IMR-90 (cell line): ENCODE results near the gene MON2. TPM values are rescaled to one million over a fixed set of nuclear protein-coding genes. Genes with fewer than 3 reads are reported as not detected.

Experiments
- ATAC-seq: fragments of 200-7000 bp; cut with Tn5 transposase; 2 replicates; pipeline ENCODE4 v1.9.1; 2020; ENCODE audit warnings: low read depth, mild to moderate bottlenecking, moderate library complexity
- BruUV-seq: library from RNA; stranded (reverse); fragments of 400-500 nt; replicated peaks from 2 replicates; lab custom pipeline; 2021; lab: Mats Ljungman, UMichigan
- CTCF ChIA-PET: fragments of 300-600 bp; formaldehyde crosslinking; extraction: SDS; loops from one replicate; lab custom pipeline; 2021; ENCODE audit warnings: antibody characterized with exemption; lab: Yijun Ruan, JAX
- POLR2A ChIA-PET: fragments of 300-600 bp; sonication (Branson Sonifier 250); formaldehyde crosslinking; loops from one replicate; lab custom pipeline; 2022; ENCODE audit warnings: antibody characterized with exemption; ENCODE audit not compliant: unreplicated experiment; lab: Charles Lee
- DNase-seq: peaks from one replicate; pipeline ENCODE4 v3.0.0; 2013
- H2AFZ ChIP-seq: replicated peaks from 2 replicates; pipeline ENCODE3; 2013; ENCODE audit warnings: low read length, mild to moderate bottlenecking; ENCODE audit not compliant: poor library complexity
- H2AK5ac ChIP-seq: 2 replicates; pipeline ENCODE4 v1.6.1; 2013; ENCODE audit warnings: low read depth, low read length, inconsistent platforms
- H2AK9ac ChIP-seq: replicated peaks from 2 replicates; pipeline ENCODE3; 2013; ENCODE audit warnings: mild to moderate bottlenecking, low read depth, low read length, moderate library complexity; ENCODE audit not compliant: poor library complexity
- H2BK120ac ChIP-seq: 2 replicates; pipeline ENCODE4 v1.6.1; 2013; ENCODE audit warnings: low read depth, low read length, inconsistent platforms
- H2BK15ac ChIP-seq: 3 replicates; pipeline ENCODE4 v1.6.1; 2013; ENCODE audit warnings: low read depth, low read length, inconsistent platforms
- H2BK20ac ChIP-seq: 2 replicates; pipeline ENCODE4 v1.6.1; 2013; ENCODE audit warnings: low read depth, mild to moderate bottlenecking, inconsistent platforms, low read length, moderate library complexity
- H2BK5ac ChIP-seq: 2 replicates; pipeline ENCODE4 v1.6.1; 2013; ENCODE audit warnings: mild to moderate bottlenecking, low read depth, low read length, inconsistent platforms; ENCODE audit not compliant: poor library complexity, severe bottlenecking
- H3K14ac ChIP-seq: replicated peaks from 2 replicates; pipeline ENCODE4 v1.6.1; 2013; ENCODE audit warnings: low read depth, low read length, inconsistent platforms
- H3K18ac ChIP-seq: 2 replicates; pipeline ENCODE4 v1.6.1; 2013; ENCODE audit warnings: low read depth, low read length, control low read depth
- H3K23ac ChIP-seq: 2 replicates; pipeline ENCODE4 v1.6.1; 2013; ENCODE audit warnings: low read depth, low read length, inconsistent platforms
- H3K27ac ChIP-seq: 2 replicates; pipeline ENCODE4 v1.5.1; 2013; ENCODE audit warnings: mild to moderate bottlenecking, control low read depth, low read length; ENCODE audit not compliant: insufficient read depth
- H3K27me3 ChIP-seq: 2 replicates; pipeline ENCODE4 v1.6.1; 2013; ENCODE audit warnings: low read length; ENCODE audit not compliant: control insufficient read depth, insufficient read depth
- H3K36me3 ChIP-seq: 2 replicates; pipeline ENCODE4 v1.6.1; 2013; ENCODE audit warnings: low read length, mixed read lengths; ENCODE audit not compliant: control insufficient read depth, insufficient read depth
- H3K4ac ChIP-seq: 2 replicates; pipeline ENCODE4 v1.6.1; 2013; ENCODE audit warnings: low read depth, low read length, inconsistent platforms
- H3K4me1 ChIP-seq: 2 replicates; pipeline ENCODE4 v1.6.1; 2013; ENCODE audit warnings: low read length, mixed read lengths; ENCODE audit not compliant: control insufficient read depth, insufficient read depth
- H3K4me2 ChIP-seq: 2 replicates; pipeline ENCODE4 v1.6.1; 2013; ENCODE audit warnings: low read depth, mild to moderate bottlenecking, control low read depth, low read length, moderate library complexity
- H3K4me3 ChIP-seq: 2 replicates; pipeline ENCODE4 v1.5.1; 2013; ENCODE audit warnings: low read depth, mild to moderate bottlenecking, control low read depth, low read length, moderate library complexity; ENCODE audit not compliant: insufficient read depth
- H3K56ac ChIP-seq: 2 replicates; pipeline ENCODE4 v1.6.1; 2013; ENCODE audit warnings: low read length, inconsistent platforms; ENCODE audit not compliant: insufficient read depth; ENCODE audit errors: extremely low read depth
- H3K79me1 ChIP-seq, 2 experiments: 2 replicates each; pipeline ENCODE4 v1.6.1; 2013; ENCODE audit warnings: low read length in 2 of 2, inconsistent platforms in 1 of 2, low read depth in 1 of 2
- H3K9ac ChIP-seq: 2 replicates; pipeline ENCODE4 v1.6.1; 2013; ENCODE audit warnings: low read depth, low read length, control low read depth
- H3K9me1 ChIP-seq: 2 replicates; pipeline ENCODE4 v1.6.1; 2013; ENCODE audit warnings: low read length, inconsistent platforms; ENCODE audit not compliant: insufficient read depth
- H3K9me3 ChIP-seq: 2 replicates; pipeline ENCODE4 v1.6.1; 2013; ENCODE audit warnings: low read length; ENCODE audit not compliant: control insufficient read depth, insufficient read depth
- H4K20me1 ChIP-seq: 2 replicates; pipeline ENCODE4 v1.6.1; 2013; ENCODE audit warnings: low read length, inconsistent platforms; ENCODE audit not compliant: insufficient read depth
- H4K5ac ChIP-seq: 2 replicates; pipeline ENCODE4 v1.6.1; 2013; ENCODE audit warnings: mild to moderate bottlenecking, low read depth, low read length, control low read depth
- H4K8ac ChIP-seq, 2 experiments: 2 replicates each; pipeline ENCODE4 v1.6.1; 2013; ENCODE audit warnings: low read depth in 2 of 2, low read length in 2 of 2, control low read depth in 1 of 2, inconsistent platforms in 1 of 2
- H4K91ac ChIP-seq: 2 replicates; pipeline ENCODE4 v1.6.1; 2013; ENCODE audit warnings: low read depth, low read length, inconsistent platforms; ENCODE audit not compliant: insufficient read depth
- CTCF ChIP-seq: conservative IDR thresholded peaks from 2 replicates; pipeline ENCODE4 v1.5.1; 2012; ENCODE audit warnings: mild to moderate bottlenecking, low read depth, low read length, improper control_type of control experiment
- FOS ChIP-seq: fragments of 150-350 bp; IDR thresholded peaks from 2 replicates; pipeline ENCODE4 v1.6.1; 2016; ENCODE audit warnings: low read depth, low read length
- WGBS, 2 experiments: methylation state at CpG; one replicate each; pipeline versions ENCODE4 v1.1.5 to v1.1.7; 2013; ENCODE audit warnings: missing lambda C conversion rate in 2 of 2; ENCODE audit not compliant: insufficient read length in 1 of 2; ENCODE audit errors: extremely low coverage in 2 of 2; 5-methylcytosine and 5-hydroxymethylcytosine counted together
- dilution Hi-C: fragments of 300-500 bp; cut with HindIII; formaldehyde crosslinking; loops from one replicate; pipeline ENCODE4 v1.14.3; 2018; ENCODE audit warnings: low sequenced_read_pairs; ENCODE audit not compliant: unreplicated experiment
- in situ Hi-C: fragments of 300-500 bp; cut with MboI; formaldehyde crosslinking; loops from 3 replicates; pipeline ENCODE4 v1.14.3; 2019; ENCODE audit warnings: low sequenced_read_pairs, inconsistent platforms, mixed read lengths
- intact Hi-C: fragments of 100-400 bp; cut with micrococcal nuclease; formaldehyde crosslinking; loops from 2 replicates; pipeline ENCODE4 v1.10.0; 2022
- polyA plus RNA-seq, 3 experiments: library from polyadenylated mRNA; depleted of rRNA; stranded (reverse); fragments of >200 nt; gene quantifications; 2 replicates each; pipeline ENCODE4 v1.2.3, GENCODE V29; 2012; ENCODE audit warnings: low replicate concordance in 1 of 3
- total RNA-seq: library from RNA; depleted of rRNA; stranded (reverse); fragments of >200 nt; gene quantifications from 2 replicates; pipeline ENCODE4 v1.2.3, GENCODE V29; 2012

MON2 gene
- total and polyA plus RNA-seq, 2 of the 4 experiments (the other 2 are of a cell fraction), result 13.2 to 39.3 TPM

DNA sequence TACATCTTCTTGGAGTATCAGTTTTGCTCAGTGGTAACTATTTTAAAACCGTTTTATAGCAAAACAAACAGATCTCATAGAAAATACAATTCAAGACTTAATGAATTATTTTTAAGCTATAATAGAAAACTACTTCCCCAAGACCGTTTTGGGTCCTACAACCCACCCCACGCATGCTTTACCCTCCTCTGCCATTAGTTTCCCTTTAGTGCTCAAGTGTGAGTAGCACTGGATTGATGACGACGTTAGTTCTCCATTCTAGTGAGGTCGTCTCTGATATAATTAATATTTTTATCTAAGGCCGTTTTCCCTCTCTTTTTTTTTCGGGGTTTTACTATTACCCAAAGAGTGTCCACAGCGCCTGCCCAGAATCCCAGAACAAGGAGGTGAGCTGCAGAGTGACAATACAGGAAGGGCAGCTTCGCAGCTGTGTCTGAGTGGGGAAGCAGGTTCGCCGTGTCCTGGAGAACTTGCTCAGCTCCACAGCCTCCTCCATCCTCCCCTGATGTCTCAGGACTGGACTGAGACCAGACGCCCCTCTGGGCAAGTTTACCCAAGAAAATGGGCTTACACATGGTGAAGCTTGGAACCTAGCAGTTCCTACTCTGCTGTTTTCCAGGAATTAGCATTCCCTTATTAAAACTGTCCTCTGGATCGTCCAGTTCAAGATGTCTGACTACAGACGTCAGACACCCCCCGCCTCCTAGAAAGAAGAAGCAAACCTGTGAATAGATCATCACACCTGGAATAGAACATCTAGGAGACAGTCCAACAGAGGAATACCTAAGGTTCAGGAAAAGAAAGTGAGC, 31.9 kb upstream of the MON2 start:
- no peak for TF ChIP-seq CTCF
- no peak for TF ChIP-seq FOS
- dilution Hi-C loops, result no loop called here

More for the DNA sequence above, 31.9 kb upstream of the MON2 start:
- H3K36me3 ChIP-seq, result no peaks in the 10 kb centered on the region
- no peaks in the 10 kb centered on the region for H3K9me1 ChIP-seq
- no peak overlapping the region for H3K9ac ChIP-seq
- POLR2A ChIA-PET, result no interaction called here
- peak overlapping the region; percentile 27 for H3K4me3 ChIP-seq
- H4K8ac ChIP-seq, result no peak overlapping the region
- no peak overlapping the region for H2AK5ac ChIP-seq
- H2AFZ ChIP-seq, result peak overlapping the region; percentile 93
- H3K27ac ChIP-seq, result no peak overlapping the region
- no peak overlapping the region for H3K56ac ChIP-seq
- H2BK5ac ChIP-seq, result no peak overlapping the region
- H3K79me1 ChIP-seq, result no peaks in the 10 kb centered on the region
- no peak overlapping the region for H4K5ac ChIP-seq
- peak overlapping the region; percentile 55 for H3K4me2 ChIP-seq
- no peak overlapping the region for H3K23ac ChIP-seq
- no CpG with 5 or more reads among the region's 16 CpGs for WGBS, 2 experiments
- H3K18ac ChIP-seq, result no peak overlapping the region
- no peak overlapping the region for H3K4ac ChIP-seq
- CTCF ChIA-PET, result interaction anchor here (0.6 to 0.8 kb wide), 3 partner anchors 20 to 152 kb away, joined by 3 read pairs; no protein-coding TSS in a partner anchor
- BruUV-seq, result no TSS peak
- H2BK15ac ChIP-seq, result no peak overlapping the region
- H3K4me1 ChIP-seq, result no peaks in the 10 kb centered on the region
- no peak for DNase-seq
- H4K20me1 ChIP-seq, result no peaks in the 10 kb centered on the region
- intact Hi-C loops (loop anchor here (5.0 kb wide), 3 partner anchors 98 to 378 kb away; no protein-coding TSS in a partner anchor), in situ Hi-C loops (loop anchor here (5.0 to 10.0 kb wide), 2 partner anchors 363 to 630 kb away; no protein-coding TSS in a partner anchor)
- no peak overlapping the region for H2AK9ac ChIP-seq
- no peak overlapping the region for H3K14ac ChIP-seq
- peaks cover 13% of the 10 kb centered on the region for H3K27me3 ChIP-seq
- H2BK20ac ChIP-seq, result no peak overlapping the region
- no peak for ATAC-seq
- no peak overlapping the region for H2BK120ac ChIP-seq
- H3K9me3 ChIP-seq, result no peaks in the 10 kb centered on the region
- no peak overlapping the region for H4K91ac ChIP-seq
